Sigmoid colon (tissue), 7 donors: ENCODE data around the gene ABI2. TPM values are rescaled to one million over a fixed set of nuclear protein-coding genes. Genes with fewer than 3 reads are reported as not detected.
A peak's percentile ranks its signal among the peaks of the same experiment; 100 is the strongest.

Experiments used
- DNase-seq: peaks from one replicate; pipeline ENCODE4 v3.0.0-alpha.2; 2019
- H3K27ac ChIP-seq, 4 donors: fragments of 200-600 bp; sonication (generic); one replicate each; pipeline ENCODE4 v1.5.1; 2016 to 2019; ENCODE audit warnings: mild to moderate bottlenecking in 1 of 4
- H3K27me3 ChIP-seq, 3 donors: fragments of 200-600 bp; sonication (generic); one replicate each; pipeline ENCODE4 v1.5.1; 2019; ENCODE audit warnings: mild to moderate bottlenecking in 1 of 3
- H3K36me3 ChIP-seq, 4 donors: fragments of 200-600 bp; sonication (generic); one replicate each; pipeline ENCODE4 v1.5.1; 2016 to 2019
- H3K4me1 ChIP-seq, 4 donors: fragments of 200-600 bp; sonication (generic); one replicate each; pipeline ENCODE4 v1.5.1; 2017 to 2019
- H3K4me3 ChIP-seq, 4 donors: fragments of 200-600 bp; sonication (generic); one replicate each; pipeline ENCODE4 v1.5.1; 2017 to 2019; ENCODE audit warnings: mild to moderate bottlenecking in 2 of 4, moderate library complexity in 1 of 4
- H3K9me3 ChIP-seq, 4 donors: fragments of 200-600 bp in 3 of 4; sonication (generic) in 3 of 4; one replicate each; pipeline versions ENCODE4 v1.5.1 to v1.6.1; 2013 to 2019
- CTCF ChIP-seq, 4 experiments: fragments of 450-650 bp in 3 of 4; fragments of 200-600 bp in 1 of 4; IDR thresholded peaks; one replicate each; pipeline ENCODE4 v1.5.1; 2016 to 2019; ENCODE audit warnings: antibody characterized with exemption in 4 of 4, mild to moderate bottlenecking in 3 of 4, moderate library complexity in 2 of 4
- EP300 ChIP-seq, 4 donors: sonication (generic); formaldehyde crosslinking; IDR thresholded peaks; one replicate each; pipeline ENCODE4 v1.6.1; 2017; ENCODE audit warnings: antibody characterized with exemption in 4 of 4
- POLR2A ChIP-seq, 2 donors: fragments of 450-650 bp; IDR thresholded peaks; one replicate each; pipeline ENCODE4 v1.6.1; 2016; ENCODE audit warnings: antibody characterized with exemption in 2 of 2, mild to moderate bottlenecking in 2 of 2, moderate library complexity in 2 of 2
- POLR2AphosphoS5 ChIP-seq, 4 donors: sonication (generic); formaldehyde crosslinking; IDR thresholded peaks; one replicate each; pipeline ENCODE4 v1.6.1; 2017; ENCODE audit warnings: antibody characterized with exemption in 4 of 4
- WGBS, 2 donors: extraction: QIAGEN DNeasy Blood & Tissue Kit; methylation state at CpG; one replicate each; pipeline ENCODE4 v1.1.7; 2013; 5-methylcytosine and 5-hydroxymethylcytosine counted together
- intact Hi-C: fragments of 100-400 bp; cut with DNase I; formaldehyde crosslinking; loops from one replicate; pipeline ENCODE4 v1.15.1; 2023
- polyA plus RNA-seq, 3 donors: library from polyadenylated mRNA; stranded (reverse); fragments of 200-250 nt; gene quantifications; one replicate each; pipeline ENCODE4 v1.2.3, GENCODE V29; 2013
- total RNA-seq, 4 donors: library from RNA; depleted of rRNA; stranded (reverse); fragments of >200 nt; gene quantifications; one replicate each; pipeline ENCODE4 v1.1.0, GENCODE V29; 2016
- donor health status: healthy with polysubstance abuse.
- donor health status: Bipolar disorder and iron deficiency.
- donor health status: healthy.

Gene ABI2
- total and polyA plus RNA-seq, 7 donors: 3.6 to 61.9 (median 38.3) TPM

- intact Hi-C loops: loop anchor here (5.0 kb wide), 1 partner anchor 124 kb away; the partner anchor contains the start of gene ABI2
- WGBS, 2 donors: 98% methylated on average over 1 of the region's 1 CpG
- no peak for DNase-seq
- Histone ChIP-seq H3K9me3 (no peaks in the 10 kb centered on the region), H3K27me3 (no peaks in the 10 kb centered on the region), H3K4me1 (peaks cover 0 to 12% (median 5%) of the 10 kb centered on the region in 4 donors), H3K27ac (no peak overlapping the region), H3K4me3 (no peak overlapping the region), H3K36me3 (peaks cover 0 to 33% (median 0%) of the 10 kb centered on the region in 4 donors)
- no peak for TF ChIP-seq POLR2AphosphoS5 (IDR thresholded peaks at IDR 0.05)
- no peak for TF ChIP-seq POLR2A (IDR thresholded peaks at IDR 0.05)
- no peak for TF ChIP-seq EP300 (IDR thresholded peaks at IDR 0.05)
- no peak for TF ChIP-seq CTCF (IDR thresholded peaks at IDR 0.05)
Measured at GRCh38 chr2:203451689-203452088, 123.5 kb downstream of the ABI2 start.

- intact Hi-C loops: loop anchor here (5.0 kb wide), 1 partner anchor 127 kb away; the partner anchor contains the start of gene ABI2
- no peaks in the 10 kb centered on the region for H3K27me3 ChIP-seq
- H3K36me3 ChIP-seq: peaks cover 0 to 45% (median 3%) of the 10 kb centered on the region in 4 donors
- H3K9me3 ChIP-seq: no peaks in the 10 kb centered on the region
- peaks cover 0 to 12% (median 5%) of the 10 kb centered on the region in 4 donors for H3K4me1 ChIP-seq
- H3K27ac ChIP-seq: no peak overlapping the region
- no peak for TF ChIP-seq EP300 (IDR thresholded peaks at IDR 0.05)
- no peak for TF ChIP-seq POLR2A (IDR thresholded peaks at IDR 0.05)
- no peak for TF ChIP-seq POLR2AphosphoS5 (IDR thresholded peaks at IDR 0.05)
- peak; percentile 43 to 66 (median 56) for TF ChIP-seq CTCF (IDR thresholded peaks at IDR 0.05)
- DNase-seq: no peak
- H3K4me3 ChIP-seq: no peak overlapping the region
- WGBS, 2 donors: 6 to 15% methylated on average over 1 of the region's 1 CpG
Measured at GRCh38 chr2:203453858-203454451, 125.8 kb downstream of the ABI2 start.

GRCh38 chr2:203455209-203455608 lies 127.0 kb downstream of the ABI2 start:
- intact Hi-C loops: no loop called here
- peaks cover 0 to 12% (median 5%) of the 10 kb centered on the region in 4 donors for H3K4me1 ChIP-seq
- DNase-seq: no peak
- H3K36me3 ChIP-seq: peaks cover 0 to 56% (median 9%) of the 10 kb centered on the region in 4 donors
- WGBS, 2 donors: 21 to 77% methylated on average over 3 of the region's 3 CpGs
- no peaks in the 10 kb centered on the region for H3K27me3 ChIP-seq
- no peak for TF ChIP-seq EP300 (IDR thresholded peaks at IDR 0.05)
- no peak for TF ChIP-seq POLR2AphosphoS5 (IDR thresholded peaks at IDR 0.05)
- no peak for TF ChIP-seq CTCF (IDR thresholded peaks at IDR 0.05)
- no peak for TF ChIP-seq POLR2A (IDR thresholded peaks at IDR 0.05)
- no peak overlapping the region for H3K4me3 ChIP-seq
- H3K9me3 ChIP-seq: no peaks in the 10 kb centered on the region
- no peak overlapping the region for H3K27ac ChIP-seq

- Histone ChIP-seq H3K36me3 (peaks cover 0 to 40% (median 9%) of the 10 kb centered on the region in 4 donors), H3K9me3 (no peaks in the 10 kb centered on the region), H3K4me3 (no peak overlapping the region), H3K27me3 (no peaks in the 10 kb centered on the region), H3K4me1 (no peaks in the 10 kb centered on the region), H3K27ac (no peak overlapping the region)
- no peak for DNase-seq
- TF ChIP-seq EP300 (IDR thresholded peaks at IDR 0.05) (no peak), POLR2A (IDR thresholded peaks at IDR 0.05) (no peak), POLR2AphosphoS5 (IDR thresholded peaks at IDR 0.05) (no peak), CTCF (IDR thresholded peaks at IDR 0.05) (no peak)
- intact Hi-C loops: no loop called here
Measured at GRCh38 chr2:203461746-203462145, 133.6 kb downstream of the ABI2 start.
